Hindlimb muscle (tissue), 1 donor: ENCODE results near the gene SHISA6. TPM values are rescaled to one million over a fixed set of nuclear protein-coding genes. Genes with fewer than 3 reads are reported as not detected.

Experiments
- DNase-seq: peaks from one replicate; pipeline ENCODE4 v3.0.0-alpha.2; 2013
- polyA plus RNA-seq: library from polyadenylated mRNA; unstranded; fragments of 120-200 nt; gene quantifications from one replicate; pipeline ENCODE4 v1.2.1, GENCODE V29; 2013; ENCODE audit not compliant: insufficient read length

SHISA6 gene
- polyA plus RNA-seq: 6.8 TPM

DNA sequence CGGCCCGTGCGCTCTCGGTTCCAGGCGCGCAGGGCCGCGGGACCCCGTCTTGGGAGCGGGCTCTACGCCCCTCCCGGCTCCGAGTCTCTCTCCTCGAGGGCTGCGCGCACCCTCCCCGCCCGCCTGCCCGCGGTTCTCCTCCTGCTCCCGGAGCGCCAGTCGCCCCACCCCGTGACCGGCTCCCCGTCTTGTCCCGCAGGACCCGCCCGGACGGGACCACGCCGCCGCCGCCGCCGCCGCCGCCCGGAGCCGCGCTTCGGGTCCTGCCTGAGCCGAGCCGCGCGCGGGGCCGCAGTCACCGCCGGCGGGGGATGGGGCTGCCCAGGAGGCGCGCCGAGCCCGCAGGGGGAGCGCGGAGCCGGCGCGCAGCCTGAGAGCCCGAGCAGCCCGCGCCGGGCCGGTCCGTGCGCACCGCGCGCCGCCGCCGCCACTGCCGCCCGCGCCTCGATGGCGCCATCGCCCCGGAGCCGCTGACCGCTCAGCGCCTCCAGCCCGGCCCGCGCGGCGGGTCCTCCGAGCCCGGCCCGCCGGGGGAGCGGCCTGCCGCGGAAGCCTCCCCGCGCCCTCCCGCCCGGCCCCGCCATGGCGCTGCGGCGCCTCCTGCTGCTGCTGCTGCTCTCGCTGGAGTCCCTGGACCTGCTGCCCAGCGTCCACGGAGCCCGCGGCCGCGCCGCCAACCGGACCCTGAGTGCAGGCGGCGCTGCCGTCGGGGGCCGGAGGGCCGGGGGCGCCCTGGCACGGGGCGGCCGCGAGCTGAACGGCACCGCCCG is at the start of gene SHISA6:
Gene SHISA6, plus strand, starts transcription at position 373 of the 770 bp plus-strand sequence.
- peak; percentile 34 for DNase-seq

DNA sequence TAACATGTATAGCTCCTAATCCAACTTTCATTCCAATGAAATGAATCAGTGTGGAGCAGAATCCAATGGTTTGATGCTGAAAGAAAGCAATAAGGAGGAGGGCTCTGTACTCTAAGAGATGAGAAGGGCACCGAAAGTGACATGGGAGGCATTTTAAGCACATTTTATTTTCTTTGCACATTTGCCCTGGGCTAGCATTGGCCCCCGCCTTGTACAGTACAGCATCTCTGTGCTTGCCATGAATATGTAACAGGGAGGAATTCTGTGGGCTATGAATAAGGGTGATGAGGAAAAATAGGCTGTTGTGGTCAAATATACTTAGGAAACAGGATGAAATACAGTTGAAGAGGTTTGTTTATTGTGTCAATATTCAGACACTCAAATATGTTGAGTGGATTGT is 45.2 kb upstream of the SHISA6 start:
- DNase-seq: no peak

- no peak for DNase-seq
Measured at GRCh38 chr17:11204991-11205390, 36.0 kb upstream of the SHISA6 start.

DNA sequence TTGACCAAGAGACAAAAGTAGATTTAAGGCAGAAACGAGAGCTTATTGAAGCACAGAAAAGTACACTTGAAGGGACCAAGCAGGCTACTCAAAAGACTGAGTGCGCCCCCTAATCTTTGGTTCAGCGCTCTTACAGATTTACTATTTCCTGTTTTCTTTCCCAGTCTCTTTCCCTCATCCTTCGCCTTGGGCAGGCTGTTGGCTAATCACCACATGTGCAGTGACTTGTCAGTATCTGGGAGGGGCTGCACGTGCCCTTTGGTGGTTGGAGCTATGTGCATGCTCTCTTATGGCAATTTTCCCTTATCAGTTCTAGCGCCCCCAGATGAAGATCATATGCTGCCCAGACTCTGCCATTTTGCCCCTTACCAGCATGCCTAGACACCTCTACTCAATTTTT is 35.4 kb upstream of the SHISA6 start:
- DNase-seq: no peak

DNA sequence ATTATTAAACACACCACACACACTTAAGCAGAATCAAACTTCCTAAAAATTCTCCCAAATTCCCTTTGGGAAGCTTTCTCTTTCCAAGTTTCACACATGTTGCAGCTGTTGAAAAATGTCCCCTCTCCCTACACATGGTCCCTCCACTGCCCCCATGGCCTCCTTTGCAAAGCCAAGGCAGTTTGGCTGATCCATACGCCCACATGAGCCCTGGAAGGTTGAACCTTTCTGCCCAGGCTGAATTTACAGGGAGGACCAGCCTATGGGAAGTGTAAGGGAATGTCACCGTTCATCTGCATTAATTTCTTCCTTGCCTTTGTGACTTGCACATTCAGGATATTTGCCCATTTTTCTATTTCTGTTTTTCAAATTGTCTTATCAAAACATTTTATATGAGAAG is 31.1 kb upstream of the SHISA6 start:
- DNase-seq: no peak

DNA sequence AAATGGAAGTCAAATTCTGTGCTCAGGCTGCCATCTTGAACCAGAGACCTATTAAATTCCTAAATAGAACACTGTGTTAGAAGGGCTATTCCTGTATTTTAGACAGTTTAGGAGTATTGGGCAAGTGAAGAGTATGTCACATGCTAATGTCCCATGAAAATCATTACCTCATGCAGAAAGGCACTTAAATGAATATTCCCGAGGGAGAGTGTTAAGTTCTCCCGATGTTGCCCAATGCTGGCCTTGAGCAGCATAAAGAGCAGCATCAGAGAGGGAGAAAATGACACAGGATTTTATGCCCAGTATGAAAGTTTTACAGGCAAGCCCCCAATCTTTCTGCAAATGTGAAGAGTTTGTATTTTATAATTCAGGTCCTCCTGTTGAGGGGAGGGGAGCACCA is 28.2 kb upstream of the SHISA6 start:
- no peak for DNase-seq

DNA sequence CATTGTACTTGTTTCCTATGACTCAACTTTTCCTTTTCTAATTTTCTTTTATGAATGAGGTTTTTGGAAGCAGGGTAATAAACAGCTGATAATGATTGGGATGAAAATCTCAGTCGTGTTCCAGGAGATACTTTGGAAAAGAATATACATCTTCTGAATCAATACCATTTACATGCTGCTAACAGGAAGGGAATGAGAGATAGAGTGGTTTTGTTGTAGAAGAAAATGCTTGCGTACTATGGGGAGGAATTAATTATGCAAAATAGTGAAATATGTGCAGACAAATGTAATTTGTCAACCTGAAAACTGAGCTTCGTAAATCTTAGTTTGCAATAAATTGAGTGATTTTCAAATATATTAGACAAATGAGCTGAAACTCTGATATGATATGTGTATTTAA is 24.0 kb upstream of the SHISA6 start:
- no peak for DNase-seq

GRCh38 chr17:11221196-11221595 is 19.8 kb upstream of the SHISA6 start:
- DNase-seq: no peak

DNA sequence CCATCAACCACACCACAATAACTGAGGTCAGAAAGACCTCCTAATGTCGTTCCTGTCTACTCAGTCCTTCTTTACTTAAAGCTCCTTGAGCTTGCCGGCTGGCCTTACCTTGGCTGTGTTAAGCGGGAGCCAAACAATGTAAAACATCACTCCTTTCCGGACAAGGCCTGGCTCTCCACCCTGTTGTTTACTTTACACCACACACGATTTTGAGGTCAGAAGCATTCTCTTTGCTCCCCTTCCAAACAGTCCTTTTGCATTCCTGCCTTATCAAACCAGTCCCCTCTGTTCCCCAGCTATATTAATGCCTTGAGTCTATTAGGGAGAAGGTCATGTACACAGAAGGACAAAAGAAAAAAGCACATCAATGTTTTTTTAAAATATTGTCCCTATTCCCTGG is 19.3 kb upstream of the SHISA6 start:
- DNase-seq: no peak

- no peak for DNase-seq
Measured at GRCh38 chr17:11238705-11239104, 2.3 kb upstream of the SHISA6 start.

- no peak for DNase-seq
Measured at GRCh38 chr17:11239379-11239970, 1.5 kb upstream of the SHISA6 start.

DNA sequence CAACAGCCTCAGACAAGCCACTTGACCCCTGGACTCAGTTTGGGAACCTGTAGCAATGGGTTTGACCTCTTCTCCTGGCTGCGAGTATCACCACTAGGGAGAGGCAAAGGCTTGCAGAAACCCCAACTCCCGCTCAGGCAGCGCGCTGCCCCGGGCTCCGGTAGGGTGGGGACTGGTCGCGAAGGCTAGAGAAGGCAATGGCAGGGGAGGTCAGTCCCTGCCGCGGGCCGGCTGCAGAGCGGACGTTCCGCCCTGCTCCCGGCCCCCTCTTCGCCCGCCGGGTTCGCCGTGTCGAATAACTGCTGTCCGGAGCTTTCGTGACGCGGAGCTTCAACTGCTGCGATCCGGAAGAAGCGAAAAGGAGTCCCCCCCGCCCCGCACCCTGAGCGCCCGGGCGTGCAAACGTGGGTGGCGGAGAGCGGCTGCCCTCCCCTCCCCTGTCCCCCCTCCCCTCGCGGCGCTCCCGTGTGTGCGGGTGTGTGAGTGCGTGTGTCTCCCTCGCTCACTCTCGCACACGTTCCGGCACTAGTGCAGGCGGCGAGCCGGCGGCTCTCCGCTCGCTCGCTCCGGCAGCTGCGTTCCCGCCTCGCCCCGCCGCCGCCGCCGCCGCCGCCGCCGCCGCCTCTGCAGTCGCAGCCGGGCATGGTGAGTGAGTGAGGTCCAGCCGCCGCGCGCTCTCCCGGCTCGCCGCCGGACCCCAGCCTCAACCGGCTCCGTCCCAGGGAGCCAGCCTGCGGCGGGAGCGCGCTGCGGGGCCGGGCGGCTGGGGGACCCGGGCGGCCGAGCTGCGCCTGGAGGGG is 772 bp upstream of the SHISA6 start:
- peak; percentile 56 for DNase-seq

- DNase-seq: no peak
Measured at GRCh38 chr17:11241611-11242226, 706 bp downstream of the SHISA6 start.

DNA sequence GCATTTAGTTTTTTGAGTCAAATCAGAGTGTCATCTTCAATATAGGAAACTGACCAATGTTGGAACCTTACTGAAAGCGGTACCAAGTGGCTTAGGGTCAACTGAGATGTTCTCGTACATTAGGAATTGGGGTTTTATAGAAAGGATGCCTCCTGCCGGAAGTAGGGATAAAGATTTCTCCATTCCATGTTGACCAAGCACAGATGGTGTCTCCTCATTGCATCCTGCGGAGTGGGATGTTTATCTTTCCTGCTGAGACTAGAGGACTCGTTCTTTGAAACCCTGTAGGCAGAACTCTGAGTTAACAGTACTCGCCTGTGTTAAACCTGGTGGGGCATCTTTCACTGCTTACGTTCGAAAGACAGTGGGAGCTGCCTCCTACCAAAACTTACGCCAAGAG is 1.4 kb downstream of the SHISA6 start:
- DNase-seq: no peak

DNA sequence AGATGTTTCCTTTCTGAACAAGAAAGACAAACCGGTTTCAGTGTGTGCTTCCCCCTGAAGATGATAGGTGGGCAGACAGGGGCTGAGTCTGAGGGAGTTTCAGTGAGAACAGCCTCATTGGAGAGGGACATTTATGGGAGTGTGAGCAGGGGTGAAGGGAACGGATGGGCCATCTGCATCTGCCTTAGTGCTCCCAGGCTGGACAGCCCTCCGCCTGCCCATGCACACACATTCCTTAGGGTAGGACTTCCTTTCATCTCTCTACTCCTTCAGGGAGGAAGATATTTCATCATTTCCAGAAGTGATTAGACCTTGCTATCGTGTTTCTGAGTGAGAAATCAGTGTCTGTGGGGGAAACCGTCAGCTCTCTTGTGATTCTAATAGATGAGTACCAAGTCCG is 3.8 kb downstream of the SHISA6 start:
- DNase-seq: no peak

DNA sequence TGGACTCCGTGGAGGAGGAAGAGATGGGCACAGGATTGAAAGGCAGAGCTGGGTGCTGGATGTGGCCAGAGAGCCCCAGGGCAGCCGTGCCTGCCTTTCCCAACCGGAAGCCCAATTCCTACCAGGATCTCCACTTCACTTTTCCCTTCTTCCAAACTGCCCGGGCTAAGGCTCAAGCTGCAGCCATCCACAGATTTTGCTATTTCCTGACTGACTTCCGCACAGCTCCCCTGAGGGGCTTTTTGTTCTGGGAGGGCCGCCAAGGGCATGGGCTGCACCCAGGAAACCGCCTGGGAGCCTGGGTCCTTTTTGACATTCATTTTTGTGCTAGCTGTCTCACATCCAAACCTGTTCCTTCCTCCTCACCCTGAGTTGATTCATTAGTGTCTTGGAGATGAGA is 4.2 kb downstream of the SHISA6 start:
- no peak for DNase-seq

- no peak for DNase-seq
Measured at GRCh38 chr17:11245791-11246190, 4.8 kb downstream of the SHISA6 start.

DNA sequence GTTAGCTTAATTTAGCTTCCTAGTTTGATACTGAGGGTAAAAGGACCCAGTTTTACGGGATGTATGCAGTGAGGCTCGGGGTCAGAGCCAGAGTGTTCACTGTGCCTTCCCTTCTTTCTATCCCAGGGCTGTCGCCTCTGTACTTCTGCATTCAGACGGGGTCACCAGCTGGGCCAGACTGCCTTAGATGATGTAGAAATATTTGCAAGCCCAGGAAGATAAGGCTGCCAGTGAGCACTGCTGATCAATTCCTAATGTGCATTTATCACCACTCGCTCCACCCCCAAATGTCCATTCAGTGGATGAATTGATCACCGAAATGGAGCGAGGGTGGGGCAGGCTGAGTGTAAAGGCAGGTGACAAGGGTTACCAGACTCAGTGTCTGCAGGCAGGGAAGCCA is 9.1 kb downstream of the SHISA6 start:
- no peak for DNase-seq

DNA sequence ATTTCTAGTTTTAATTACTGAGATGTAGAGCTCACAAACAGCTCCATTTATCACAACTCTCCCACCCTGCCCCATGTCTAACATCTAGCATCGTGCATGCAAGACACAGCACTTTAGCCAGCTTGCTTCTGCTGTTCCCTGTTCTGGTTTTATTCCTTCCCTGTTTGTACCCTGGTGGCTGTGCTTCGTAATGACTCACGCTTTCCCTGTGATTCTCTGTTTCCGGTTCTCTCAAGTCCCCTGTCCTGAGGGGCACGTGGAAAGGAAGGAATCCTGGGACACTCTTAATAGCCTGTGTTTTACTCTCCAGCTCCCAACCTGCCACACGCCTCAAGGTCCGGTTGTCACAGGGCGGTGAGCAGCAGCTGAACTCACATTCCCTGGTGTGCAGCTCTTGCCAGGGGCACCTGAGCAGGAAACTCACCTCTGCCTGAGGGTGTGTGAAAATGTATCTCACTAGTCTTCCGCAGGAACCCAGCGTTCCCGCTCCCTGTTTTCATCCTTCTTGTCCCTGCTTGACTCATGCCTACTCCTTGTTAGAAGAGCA is 10.6 kb downstream of the SHISA6 start:
- DNase-seq: no peak

GRCh38 chr17:11252146-11252545 is 11.1 kb downstream of the SHISA6 start:
- no peak for DNase-seq

DNA sequence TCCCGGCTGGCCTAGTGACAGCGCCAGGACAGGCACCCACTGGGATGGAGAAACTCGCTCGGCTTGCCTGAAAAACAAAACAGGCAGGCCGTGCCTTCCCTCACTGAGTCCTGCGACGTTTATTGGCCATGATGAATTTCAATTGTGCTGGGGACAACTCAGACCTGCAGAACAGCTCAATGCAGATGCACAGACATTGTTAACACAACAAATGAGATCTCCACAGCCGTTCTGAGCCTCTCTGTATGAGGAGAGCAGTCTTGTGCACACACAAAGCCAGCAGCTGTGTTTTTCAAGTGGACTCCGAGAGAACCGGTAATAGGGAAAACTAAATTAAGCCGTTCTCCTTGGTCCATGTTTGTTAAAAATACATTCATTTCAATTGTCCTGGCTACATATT is 15.9 kb downstream of the SHISA6 start:
- no peak for DNase-seq

DNA sequence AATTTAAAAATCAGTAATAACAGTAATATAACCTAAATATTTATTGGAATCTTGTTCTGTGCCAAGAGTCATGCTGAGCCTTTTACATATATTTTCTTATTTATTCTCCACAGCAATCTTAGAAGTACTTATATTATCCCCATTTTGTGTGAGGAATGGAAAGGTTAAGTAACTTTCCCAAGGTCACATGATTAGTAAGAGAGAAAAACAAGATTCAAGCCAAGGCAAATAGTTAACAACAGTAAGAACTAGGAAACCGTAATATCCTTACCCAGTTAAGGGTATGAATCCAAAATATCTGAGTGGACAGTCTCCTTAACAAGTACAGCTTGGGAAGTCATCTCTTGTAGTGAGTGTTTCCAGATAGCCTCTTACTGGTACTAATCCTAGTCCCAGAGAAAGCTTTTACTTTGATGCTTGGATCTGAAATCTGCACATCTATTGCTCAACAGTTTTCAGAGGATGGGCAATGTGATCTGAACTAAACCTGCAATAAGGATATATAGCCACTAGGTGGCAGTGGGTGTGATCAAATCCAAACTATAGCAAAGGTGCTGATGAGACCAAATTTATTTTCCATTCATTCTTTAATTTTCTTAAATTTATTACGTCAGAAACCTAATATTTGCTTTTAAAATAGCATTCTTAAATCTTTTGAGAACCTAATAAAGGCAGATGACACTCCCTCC is 23.3 kb downstream of the SHISA6 start:
- no peak for DNase-seq
